K562 (cell line): Measurements from ENCODE around the gene ACTL8. TPM values are rescaled to one million over a fixed set of nuclear protein-coding genes. Genes with fewer than 3 reads are reported as not detected.

Experiments used
- ARID1B ChIP-seq: fragments of 450-650 bp; IDR thresholded peaks from 2 replicates; pipeline ENCODE4 v1.6.1; 2016; ENCODE audit warnings: antibody characterized with exemption, mild to moderate bottlenecking, inconsistent platforms
- CEBPG ChIP-seq, 3 experiments: fragments of 200-800 bp in 1 of 3; sonication (Bioruptor generic) in 1 of 3; sonication (generic) in 1 of 3; formaldehyde crosslinking in 1 of 3; IDR thresholded peaks in 2 of 3; conservative IDR thresholded peaks in 1 of 3; 2 replicates each; pipeline versions ENCODE4 v1.6.1 to v1.8.0; 2016 to 2022; ENCODE audit warnings: missing compliant biosample characterization in 2 of 3, missing genetic modification characterization in 2 of 3, mild to moderate bottlenecking in 1 of 3, missing genetic modification reagents in 1 of 3
- CREBBP ChIP-seq: IDR thresholded peaks from one replicate; pipeline ENCODE4 v1.6.1; 2012; ENCODE audit warnings: low read depth, mild to moderate bottlenecking, control low read depth, inconsistent platforms, low read length
- KAT8 ChIP-seq: fragments of 450-650 bp; IDR thresholded peaks from 2 replicates; pipeline ENCODE4 v1.6.1; 2016; ENCODE audit warnings: low read depth, mild to moderate bottlenecking
- NR3C1 ChIP-seq: sonication (generic); formaldehyde crosslinking; IDR thresholded peaks from 2 replicates; pipeline ENCODE4 v1.8.1; 2022; ENCODE audit warnings: missing genetic modification reagents
- NUFIP1 ChIP-seq: fragments of 450-650 bp; IDR thresholded peaks from 2 replicates; pipeline ENCODE4 v1.6.1; 2018; ENCODE audit not compliant: partially characterized antibody
- SRSF7 ChIP-seq: fragments of 200-400 bp; formaldehyde crosslinking; optimal IDR thresholded peaks from 2 replicates; pipeline ENCODE3; 2017; ENCODE audit warnings: mild to moderate bottlenecking, low read depth, low read length
- TEAD1 ChIP-seq, 2 experiments: fragments of 450-650 bp in 1 of 2; sonication (generic) in 1 of 2; formaldehyde crosslinking; IDR thresholded peaks; 2 replicates each; pipeline versions ENCODE4 v1.4.0 to v1.8.0; 2020 to 2022; ENCODE audit warnings: mild to moderate bottlenecking in 2 of 2, missing genetic modification reagents in 1 of 2
- TRIM24 ChIP-seq, 2 experiments: fragments of 450-650 bp; IDR thresholded peaks; 2 replicates each; pipeline ENCODE4 v1.6.1; 2016
- TRIM28 ChIP-seq: fragments of 450-650 bp; IDR thresholded peaks from 2 replicates; pipeline ENCODE4 v1.6.1; 2017
- ZNF140 ChIP-seq: fragments of 250-450 bp; sonication (Bioruptor Pico); IDR thresholded peaks from 2 replicates; pipeline ENCODE4 v1.8.0; 2021; ENCODE audit warnings: moderate library complexity, mild to moderate bottlenecking, inconsistent platforms
- ZNF175 ChIP-seq: fragments of 200-800 bp; sonication (Bioruptor generic); IDR thresholded peaks from 2 replicates; pipeline ENCODE4 v1.6.1; 2016; ENCODE audit warnings: low read depth, mild to moderate bottlenecking, missing genetic modification characterization, missing compliant biosample characterization
- ZNF23 ChIP-seq: fragments of 250-450 bp; sonication (Bioruptor Pico); IDR thresholded peaks from 2 replicates; pipeline ENCODE4 v1.4.0; 2020; ENCODE audit warnings: mild to moderate bottlenecking
- ZNF586 ChIP-seq: fragments of 450-650 bp; formaldehyde crosslinking; conservative IDR thresholded peaks from 2 replicates; pipeline ENCODE4 v1.4.0; 2020; ENCODE audit warnings: mild to moderate bottlenecking, moderate library complexity
- polyA plus RNA-seq, 8 experiments: library from polyadenylated mRNA; depleted of rRNA in 4 of 8; stranded (reverse) in 5 of 8; unstranded in 3 of 8; fragments of >200 nt; fragmentation: Nextera tagmentation in 2 of 8; fragmentation: Illumina TruSeq in 1 of 8; extraction: Ambion mirVana in 2 of 8; extraction: Trizol in 1 of 8; gene quantifications; 2 replicates each; pipeline versions ENCODE4 v1.2.1 to v1.2.3, GENCODE V29; 2011 to 2014; ENCODE audit warnings: inconsistent platforms in 1 of 8, missing spikeins in 1 of 8
- total RNA-seq, 7 experiments: library from RNA; depleted of rRNA in 6 of 7; stranded (reverse); fragments of >200 nt in 6 of 7; fragmentation: Illumina TruSeq in 2 of 7; extraction: Trizol in 2 of 7; gene quantifications; 2 replicates each; pipeline versions ENCODE4 v1.2.1 to v1.2.3, GENCODE V29; 2011 to 2021; ENCODE audit warnings: low replicate concordance in 1 of 7
- TF ChIP-seq, protein P1 (sequence below): fragments of 250-450 bp; sonication (Bioruptor Pico); IDR thresholded peaks from 2 replicates; pipeline ENCODE4 v1.8.0; 2022; ENCODE audit warnings: moderate library complexity, mild to moderate bottlenecking, inconsistent platforms
- TF ChIP-seq, protein P2 (sequence below): fragments of 250-450 bp; sonication (Bioruptor Pico); IDR thresholded peaks from 2 replicates; pipeline ENCODE4 v1.4.0; 2020; ENCODE audit warnings: mild to moderate bottlenecking
- TF ChIP-seq, protein P3 (sequence below): fragments of 250-450 bp; sonication (Bioruptor Pico); IDR thresholded peaks from 2 replicates; pipeline ENCODE4 v1.5.1; 2021; ENCODE audit warnings: mild to moderate bottlenecking
- TF ChIP-seq, protein P4 (sequence below): fragments of 250-450 bp; sonication (Bioruptor Pico); IDR thresholded peaks from 2 replicates; pipeline ENCODE4 v1.4.0; 2020; ENCODE audit warnings: borderline replicate concordance
- TF ChIP-seq, protein P5 (sequence below): fragments of 450-650 bp; IDR thresholded peaks from 2 replicates; pipeline ENCODE4 v1.6.1; 2018; ENCODE audit warnings: mild to moderate bottlenecking, low read depth; ENCODE audit not compliant: partially characterized antibody
- TF ChIP-seq, protein P6 (sequence below): sonication (generic); formaldehyde crosslinking; IDR thresholded peaks from 2 replicates; pipeline ENCODE4 v1.9.0; 2022; ENCODE audit warnings: mild to moderate bottlenecking, missing genetic modification reagents

Gene ACTL8
- total and polyA plus RNA-seq, 9 of the 15 experiments (the other 6 are each of a cell fraction or from before 2014, with no cell fraction given) = 0.30 to 3.3 (median 1.6) TPM

DNA sequence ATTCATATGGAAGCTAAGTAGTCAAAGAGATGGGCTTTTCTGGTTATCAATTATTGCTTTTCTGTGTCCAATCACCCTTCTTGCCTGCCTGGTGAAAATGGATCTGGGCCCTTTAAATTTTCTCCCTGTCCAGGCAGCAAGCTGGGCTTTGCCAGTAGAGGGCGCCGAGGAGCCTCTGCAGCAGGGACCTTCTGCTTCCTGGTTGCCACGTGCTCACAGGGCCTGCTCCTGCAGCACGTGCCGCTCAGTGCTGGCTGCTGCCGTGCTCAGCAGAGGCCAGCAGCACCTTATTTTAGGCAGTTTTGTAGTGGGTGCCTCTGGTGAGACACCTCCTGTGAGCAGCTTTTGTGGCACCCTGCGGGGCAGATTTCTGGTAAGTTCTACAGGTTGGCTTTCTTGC is 4.0 kb downstream of the ACTL8 start (continued):
- TF ChIP-seq, protein P1, sequence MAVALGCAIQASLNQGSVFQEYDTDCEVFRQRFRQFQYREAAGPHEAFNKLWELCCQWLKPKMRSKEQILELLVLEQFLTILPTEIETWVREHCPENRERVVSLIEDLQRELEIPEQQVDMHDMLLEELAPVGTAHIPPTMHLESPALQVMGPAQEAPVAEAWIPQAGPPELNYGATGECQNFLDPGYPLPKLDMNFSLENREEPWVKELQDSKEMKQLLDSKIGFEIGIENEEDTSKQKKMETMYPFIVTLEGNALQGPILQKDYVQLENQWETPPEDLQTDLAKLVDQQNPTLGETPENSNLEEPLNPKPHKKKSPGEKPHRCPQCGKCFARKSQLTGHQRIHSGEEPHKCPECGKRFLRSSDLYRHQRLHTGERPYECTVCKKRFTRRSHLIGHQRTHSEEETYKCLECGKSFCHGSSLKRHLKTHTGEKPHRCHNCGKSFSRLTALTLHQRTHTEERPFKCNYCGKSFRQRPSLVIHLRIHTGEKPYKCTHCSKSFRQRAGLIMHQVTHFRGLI (CRISPR knock-in tag) = no peak
- TF ChIP-seq TRIM24 (IDR thresholded peaks at IDR 0.05) (no peak), TEAD1 (CRISPR knock-in tag; IDR thresholded peaks at IDR 0.05) (no peak), TRIM28 (peak; percentile 82; the same call in 1 of the 2 replicates), ZNF23 (no peak), ZNF140 (no peak), SRSF7 (no peak), ZNF586 (CRISPR knock-in tag) (no peak), ZNF175 (CRISPR knock-in tag) (no peak), ARID1B (no peak), CREBBP (no peak), KAT8 (no peak), CEBPG (CRISPR knock-in tag; IDR thresholded peaks at IDR 0.05) (no peak), CEBPG (tag; conservative IDR thresholded peaks at IDR 0.05 in 1 of 2, IDR thresholded peaks at IDR 0.05 in 1 of 2) (no peak), NUFIP1 (no peak), NR3C1 (CRISPR knock-in tag) (0 out of 2 replicates have a peak, but pooled peaks have one; percentile 39)
- TF ChIP-seq, protein P2, sequence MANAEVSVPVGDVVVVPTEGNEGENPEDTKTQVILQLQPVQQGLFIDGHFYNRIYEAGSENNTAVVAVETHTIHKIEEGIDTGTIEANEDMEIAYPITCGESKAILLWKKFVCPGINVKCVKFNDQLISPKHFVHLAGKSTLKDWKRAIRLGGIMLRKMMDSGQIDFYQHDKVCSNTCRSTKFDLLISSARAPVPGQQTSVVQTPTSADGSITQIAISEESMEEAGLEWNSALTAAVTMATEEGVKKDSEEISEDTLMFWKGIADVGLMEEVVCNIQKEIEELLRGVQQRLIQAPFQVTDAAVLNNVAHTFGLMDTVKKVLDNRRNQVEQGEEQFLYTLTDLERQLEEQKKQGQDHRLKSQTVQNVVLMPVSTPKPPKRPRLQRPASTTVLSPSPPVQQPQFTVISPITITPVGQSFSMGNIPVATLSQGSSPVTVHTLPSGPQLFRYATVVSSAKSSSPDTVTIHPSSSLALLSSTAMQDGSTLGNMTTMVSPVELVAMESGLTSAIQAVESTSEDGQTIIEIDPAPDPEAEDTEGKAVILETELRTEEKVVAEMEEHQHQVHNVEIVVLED = no peak
- TF ChIP-seq, protein P3, sequence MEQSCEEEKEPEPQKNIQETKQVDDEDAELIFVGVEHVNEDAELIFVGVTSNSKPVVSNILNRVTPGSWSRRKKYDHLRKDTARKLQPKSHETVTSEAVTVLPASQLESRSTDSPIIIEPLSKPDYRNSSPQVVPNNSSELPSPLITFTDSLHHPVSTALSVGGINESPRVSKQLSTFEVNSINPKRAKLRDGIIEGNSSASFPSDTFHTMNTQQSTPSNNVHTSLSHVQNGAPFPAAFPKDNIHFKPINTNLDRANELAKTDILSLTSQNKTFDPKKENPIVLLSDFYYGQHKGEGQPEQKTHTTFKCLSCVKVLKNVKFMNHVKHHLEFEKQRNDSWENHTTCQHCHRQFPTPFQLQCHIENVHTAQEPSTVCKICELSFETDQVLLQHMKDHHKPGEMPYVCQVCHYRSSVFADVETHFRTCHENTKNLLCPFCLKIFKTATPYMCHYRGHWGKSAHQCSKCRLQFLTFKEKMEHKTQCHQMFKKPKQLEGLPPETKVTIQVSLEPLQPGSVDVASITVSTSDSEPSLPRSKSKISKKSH (CRISPR knock-in tag) = no peak
- TF ChIP-seq, protein P4, sequence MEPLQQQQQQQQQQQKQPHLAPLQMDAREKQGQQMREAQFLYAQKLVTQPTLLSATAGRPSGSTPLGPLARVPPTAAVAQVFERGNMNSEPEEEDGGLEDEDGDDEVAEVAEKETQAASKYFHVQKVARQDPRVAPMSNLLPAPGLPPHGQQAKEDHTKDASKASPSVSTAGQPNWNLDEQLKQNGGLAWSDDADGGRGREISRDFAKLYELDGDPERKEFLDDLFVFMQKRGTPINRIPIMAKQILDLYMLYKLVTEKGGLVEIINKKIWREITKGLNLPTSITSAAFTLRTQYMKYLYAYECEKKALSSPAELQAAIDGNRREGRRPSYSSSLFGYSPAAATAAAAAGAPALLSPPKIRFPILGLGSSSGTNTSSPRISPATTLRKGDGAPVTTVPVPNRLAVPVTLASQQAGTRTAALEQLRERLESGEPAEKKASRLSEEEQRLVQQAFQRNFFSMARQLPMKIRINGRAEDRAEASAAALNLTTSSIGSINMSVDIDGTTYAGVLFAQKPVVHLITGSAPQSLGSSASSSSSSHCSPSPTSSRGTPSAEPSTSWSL (CRISPR knock-in tag) = no peak
- TF ChIP-seq, protein P5, sequence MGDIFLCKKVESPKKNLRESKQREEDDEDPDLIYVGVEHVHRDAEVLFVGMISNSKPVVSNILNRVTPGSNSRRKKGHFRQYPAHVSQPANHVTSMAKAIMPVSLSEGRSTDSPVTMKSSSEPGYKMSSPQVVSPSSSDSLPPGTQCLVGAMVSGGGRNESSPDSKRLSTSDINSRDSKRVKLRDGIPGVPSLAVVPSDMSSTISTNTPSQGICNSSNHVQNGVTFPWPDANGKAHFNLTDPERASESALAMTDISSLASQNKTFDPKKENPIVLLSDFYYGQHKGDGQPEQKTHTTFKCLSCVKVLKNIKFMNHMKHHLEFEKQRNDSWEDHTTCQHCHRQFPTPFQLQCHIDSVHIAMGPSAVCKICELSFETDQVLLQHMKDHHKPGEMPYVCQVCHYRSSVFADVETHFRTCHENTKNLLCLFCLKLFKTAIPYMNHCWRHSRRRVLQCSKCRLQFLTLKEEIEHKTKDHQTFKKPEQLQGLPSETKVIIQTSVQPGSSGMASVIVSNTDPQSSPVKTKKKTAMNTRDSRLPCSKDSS = peak; percentile 74
- TF ChIP-seq, protein P6, sequence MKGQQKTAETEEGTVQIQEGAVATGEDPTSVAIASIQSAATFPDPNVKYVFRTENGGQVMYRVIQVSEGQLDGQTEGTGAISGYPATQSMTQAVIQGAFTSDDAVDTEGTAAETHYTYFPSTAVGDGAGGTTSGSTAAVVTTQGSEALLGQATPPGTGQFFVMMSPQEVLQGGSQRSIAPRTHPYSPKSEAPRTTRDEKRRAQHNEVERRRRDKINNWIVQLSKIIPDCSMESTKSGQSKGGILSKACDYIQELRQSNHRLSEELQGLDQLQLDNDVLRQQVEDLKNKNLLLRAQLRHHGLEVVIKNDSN (CRISPR knock-in tag) = peak; percentile 83
